Hippocampal formation (tissue), 2 donors: Measurements from ENCODE around the gene YBX2.
A peak's percentile ranks its signal among the peaks of the same experiment; 100 is the strongest.
"Not testable (repeated sequence)": the region's sequence is repeated elsewhere in the genome, so short reads cannot be mapped to it uniquely, and the experiment has no call there.

ENCODE experiments used
- DNase-seq, 2 donors: peaks; one replicate each; lab custom pipeline; 2025; lab: John Stamatoyannopoulos, UW

YBX2 gene

GRCh38 chr17:7294614-7295153, at the start of gene YBX2:
TSS of gene YBX2 (minus strand) at chr17:7294639. CDS start at chr17:7294500, 139 bp downstream.
- DNase-seq, result no peak

- DNase-seq, result no peak
Measured at GRCh38 chr17:7343250-7343649, 48.8 kb upstream of the YBX2 start.

- no peak for DNase-seq
Measured at GRCh38 chr17:7341842-7342241, 47.4 kb upstream of the YBX2 start.

- no peak for DNase-seq
Measured at GRCh38 chr17:7340179-7340578, 45.7 kb upstream of the YBX2 start.

GRCh38 chr17:7337600-7337999, 43.2 kb upstream of the YBX2 start:
- not testable (repeated sequence) for DNase-seq

GRCh38 chr17:7336240-7337175, 42.1 kb upstream of the YBX2 start, which contains the start of gene ACAP1:
TSS of gene ACAP1 (plus strand) at chr17:7336529. CDS start at chr17:7336735, 206 bp downstream.
- DNase-seq, result no peak

GRCh38 chr17:7335765-7336164, 41.3 kb upstream of the YBX2 start:
- DNase-seq, result not testable (repeated sequence)

- no peak for DNase-seq
Measured at GRCh38 chr17:7334938-7335538, 40.6 kb upstream of the YBX2 start.

- not testable (repeated sequence) for DNase-seq
Measured at GRCh38 chr17:7332600-7333069, 38.2 kb upstream of the YBX2 start.

GRCh38 chr17:7332111-7332510, 37.7 kb upstream of the YBX2 start:
- no peak for DNase-seq

- DNase-seq, result no peak
Measured at GRCh38 chr17:7330638-7331015, 36.2 kb upstream of the YBX2 start.

GRCh38 chr17:7329997-7330637, 35.7 kb upstream of the YBX2 start:
- peak; percentile 69 to 78 for DNase-seq

GRCh38 chr17:7329374-7329996, 35.0 kb upstream of the YBX2 start:
- peak; percentile 96 to 100 for DNase-seq

GRCh38 chr17:7328840-7329373, 34.5 kb upstream of the YBX2 start, which contains the start of gene NEURL4:
TSS of gene NEURL4 (minus strand) at chr17:7329335. CDS start at chr17:7329312, 23 bp downstream.
- DNase-seq, result no peak

- DNase-seq, result no peak
Measured at GRCh38 chr17:7328009-7328408, 33.6 kb upstream of the YBX2 start.

GRCh38 chr17:7327501-7327900, 33.1 kb upstream of the YBX2 start:
- no peak for DNase-seq

GRCh38 chr17:7327056-7327455, 32.6 kb upstream of the YBX2 start:
- no peak for DNase-seq

GRCh38 chr17:7326186-7326585, 31.7 kb upstream of the YBX2 start:
- no peak for DNase-seq

- no peak for DNase-seq
Measured at GRCh38 chr17:7325031-7325528, 30.6 kb upstream of the YBX2 start.

GRCh38 chr17:7324438-7324779, 30.0 kb upstream of the YBX2 start:
- DNase-seq, result no peak

- peak in 1 of 2 donors; percentile 8 for DNase-seq
Measured at GRCh38 chr17:7323731-7324437, 29.4 kb upstream of the YBX2 start.
